ENCODE data around the gene NRXN3. TPM values are rescaled to one million over a fixed set of nuclear protein-coding genes. Genes with fewer than 3 reads are reported as not detected.

The NRXN3 gene
- total RNA-seq, 1 experiment from 2014 or later, result not detected

GRCh38 chr14:79466938-79467527, 1296.9 kb downstream of the NRXN3 start:
- Histone ChIP-seq H3K9me3 (ENCODE audit: control insufficient read depth in 1 of 2, insufficient read depth in 1 of 2, low read depth in 1 of 2, low read length in 2 of 2) (peaks cover 17 to 26% of the 10 kb centered on the region in 2 experiments; a peak in 2 of 4 replicates), H3K27ac (ENCODE audit: low read depth, low read length) (no peak overlapping the region), H3K4me2 (ENCODE audit: low read length) (no peak overlapping the region), H3K36me3 (ENCODE audit: control insufficient read depth in 1 of 2, insufficient read depth in 2 of 2, low read length in 2 of 2) (no peaks in the 10 kb centered on the region), H2AFZ (ENCODE audit: low read depth, low read length, poor library complexity, severe bottlenecking) (no peak overlapping the region), H3K79me2 (ENCODE audit: insufficient read depth, low read length) (no peaks in the 10 kb centered on the region), H3K9me2 (ENCODE audit: insufficient read depth) (no peaks in the 10 kb centered on the region), H3K4me1 (ENCODE audit: control insufficient read depth in 1 of 2, insufficient read depth in 2 of 2, low read length in 2 of 2) (no peaks in the 10 kb centered on the region), H3K9ac (ENCODE audit: low read length) (no peak overlapping the region), H4K20me1 (ENCODE audit: insufficient read depth) (no peaks in the 10 kb centered on the region), H3K4me3 (replicated peaks in 1 of 2; ENCODE audit: low read depth in 1 of 2, low read length in 2 of 2) (no peak overlapping the region), H3K27me3 (ENCODE audit: insufficient read depth, low read length) (no peaks in the 10 kb centered on the region)
- no peak for DNase-seq (ENCODE audit: low read depth, low spot score)
- ChIA-PET CTCF (no interaction called here), POLR2A (no interaction called here), RAD21 (ENCODE audit: low non-redundant PET in 1 of 2, low total read pairs in 2 of 2, uncharacterized antibody in 2 of 2, unreplicated experiment in 2 of 2) (no interaction called here)
- intact Hi-C loops (cut with micrococcal nuclease), result no loop called here
- no TSS peak for BruUV-seq (replicated peaks)
- no peak for ATAC-seq
- TF ChIP-seq SRF (IDR thresholded peaks at IDR 0.05; ENCODE audit: low read depth), result no peak
- TF ChIP-seq, protein P1, sequence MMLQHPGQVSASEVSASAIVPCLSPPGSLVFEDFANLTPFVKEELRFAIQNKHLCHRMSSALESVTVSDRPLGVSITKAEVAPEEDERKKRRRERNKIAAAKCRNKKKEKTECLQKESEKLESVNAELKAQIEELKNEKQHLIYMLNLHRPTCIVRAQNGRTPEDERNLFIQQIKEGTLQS (IDR thresholded peaks at IDR 0.05), result no peak
- TF ChIP-seq YY1 (IDR thresholded peaks at IDR 0.05; ENCODE audit: extremely low read depth, insufficient replicate concordance, low read depth, low read length), result no peak
- no peak for TF ChIP-seq EGR1 (IDR thresholded peaks at IDR 0.05; ENCODE audit: low read depth)
- no peak for TF ChIP-seq CTCF (IDR thresholded peaks at IDR 0.05 in 2 of 3, conservative IDR thresholded peaks at IDR 0.05 in 1 of 3; ENCODE audit: borderline replicate concordance in 1 of 3, insufficient read depth in 1 of 3, low read depth in 2 of 3, low read length in 2 of 3)
- TF ChIP-seq POLR2A (IDR thresholded peaks at IDR 0.05; ENCODE audit: borderline replicate concordance, extremely low read depth, insufficient read depth, insufficient read length), result no peak
- no peak for TF ChIP-seq ZNF274 (IDR thresholded peaks at IDR 0.05; ENCODE audit: low read depth, low read length)
- TF ChIP-seq MAX (IDR thresholded peaks at IDR 0.05), result no peak
- TF ChIP-seq JUND (IDR thresholded peaks at IDR 0.05), result no peak
- TF ChIP-seq EZH2 (IDR thresholded peaks at IDR 0.05), result no peak
- TF ChIP-seq SIN3A (IDR thresholded peaks at IDR 0.05; ENCODE audit: low read depth), result no peak
- no peak for TF ChIP-seq TCF7L2 (IDR thresholded peaks at IDR 0.05; ENCODE audit: borderline replicate concordance, extremely low read depth, insufficient read depth, insufficient read length)
- TF ChIP-seq FOSL1 (IDR thresholded peaks at IDR 0.05; ENCODE audit: low read depth), result no peak
- TF ChIP-seq SP1 (IDR thresholded peaks at IDR 0.05; ENCODE audit: low read depth), result no peak
- no peak for TF ChIP-seq EZH2phosphoT487 (IDR thresholded peaks at IDR 0.05; ENCODE audit: borderline replicate concordance)

All from HCT116 (cell line).